T-cell (primary cell): Measurements from ENCODE around the gene CEACAM20. TPM values are rescaled to one million over a fixed set of nuclear protein-coding genes. Genes with fewer than 3 reads are reported as not detected.
"Not testable (repeated sequence)": the region's sequence is repeated elsewhere in the genome, so short reads cannot be mapped to it uniquely, and the experiment has no call there.

Experiments
- ATAC-seq, 4 experiments: fragments of 200-7000 bp in 3 of 4; fragments of 150-1000 bp in 1 of 4; cut with Tn5 transposase; replicated peaks in 1 of 4; 1 replicate in 3 of 4; 2 replicates in 1 of 4; pipeline ENCODE4 v1.10.0; 2021; ENCODE audit warnings: moderate library complexity in 3 of 4, mild to moderate bottlenecking in 2 of 4, moderate number of reproducible peaks in 1 of 4
- CTCF ChIA-PET, 2 donors: fragments of 300-600 bp; sonication (Branson Sonifier 250); formaldehyde crosslinking; loops; one replicate each; lab custom pipeline; 2022; ENCODE audit warnings: antibody characterized with exemption in 2 of 2; lab: Charles Lee
- POLR2A ChIA-PET, 2 donors: fragments of 300-600 bp; sonication (Branson Sonifier 250); formaldehyde crosslinking; loops; one replicate each; lab custom pipeline; 2022; ENCODE audit warnings: antibody characterized with exemption in 2 of 2; lab: Charles Lee
- DNase-seq, 35 experiments: peaks; one replicate each; pipeline versions ENCODE4 v3.0.0 to v3.0.0-alpha.2; 2013 to 2023
- H3K27ac ChIP-seq: one replicate; pipeline ENCODE4 v1.5.1; 2013; ENCODE audit warnings: low read length
- H3K27me3 ChIP-seq, 2 experiments: replicated peaks in 1 of 2; 1 replicate in 1 of 2; 2 replicates in 1 of 2; pipeline versions ENCODE4 v1.6.1 to v1.7.0; 2013; ENCODE audit warnings: low read length in 1 of 2, mixed read lengths in 1 of 2; ENCODE audit not compliant: control insufficient read depth in 2 of 2, insufficient read depth in 2 of 2; ENCODE audit errors: extremely low read depth in 1 of 2
- H3K36me3 ChIP-seq, 2 donors: 1 replicate in 1 of 2; 2 replicates in 1 of 2; pipeline versions ENCODE4 v1.6.1 to v1.7.0; 2013; ENCODE audit warnings: low read length in 1 of 2; ENCODE audit not compliant: control insufficient read depth in 2 of 2, insufficient read depth in 1 of 2; ENCODE audit errors: extremely low read depth in 1 of 2
- H3K4me1 ChIP-seq, 2 experiments: 1 replicate in 1 of 2; 2 replicates in 1 of 2; pipeline versions ENCODE4 v1.6.1 to v1.7.0; 2013; ENCODE audit warnings: low read length in 2 of 2, mixed read lengths in 1 of 2; ENCODE audit not compliant: insufficient read depth in 2 of 2, control insufficient read depth in 1 of 2; ENCODE audit errors: extremely low read depth in 1 of 2
- H3K4me3 ChIP-seq, 2 donors: 1 replicate in 1 of 2; 2 replicates in 1 of 2; pipeline versions ENCODE4 v1.5.1 to v1.7.0; 2013; ENCODE audit warnings: mild to moderate bottlenecking in 2 of 2, low read length in 1 of 2, moderate library complexity in 1 of 2; ENCODE audit not compliant: control insufficient read depth in 1 of 2; ENCODE audit errors: extremely low read depth in 1 of 2
- H3K9me3 ChIP-seq: 2 replicates; pipeline ENCODE4 v1.7.0; 2013
- H3K27ac Mint-ChIP-seq, 2 donors: one replicate each; pipeline ENCODE4 v1.8.0; 2020 to 2021; ENCODE audit warnings: mild to moderate bottlenecking in 2 of 2, mixed read lengths in 2 of 2
- H3K27me3 Mint-ChIP-seq, 2 donors: one replicate each; pipeline ENCODE4 v1.8.0; 2021 to 2022; ENCODE audit warnings: mixed read lengths in 2 of 2
- H3K36me3 Mint-ChIP-seq: one replicate; pipeline ENCODE4 v1.8.0; 2021; ENCODE audit warnings: mixed read lengths
- H3K4me1 Mint-ChIP-seq, 3 donors: one replicate each; pipeline ENCODE4 v1.8.0; 2020 to 2022; ENCODE audit warnings: mixed read lengths in 3 of 3, mild to moderate bottlenecking in 1 of 3
- H3K4me3 Mint-ChIP-seq, 3 donors: one replicate each; pipeline ENCODE4 v1.8.0; 2020 to 2022; ENCODE audit warnings: mild to moderate bottlenecking in 3 of 3, mixed read lengths in 3 of 3, moderate library complexity in 3 of 3
- H3K9me3 Mint-ChIP-seq, 3 donors: one replicate each; pipeline ENCODE4 v1.8.0; 2020 to 2022; ENCODE audit warnings: mixed read lengths in 3 of 3
- WGBS: methylation state at CpG from one replicate; pipeline ENCODE4 v1.1.5; 2013; ENCODE audit warnings: missing lambda C conversion rate; ENCODE audit not compliant: insufficient coverage; 5-methylcytosine and 5-hydroxymethylcytosine counted together
- total RNA-seq, 35 experiments: library from RNA in 6 of 35; stranded (reverse) in 6 of 35; fragments of 120-200 nt in 1 of 35; gene quantifications; one replicate each; pipeline versions ENCODE4 v1.2.1 to v1.2.4 and lab custom pipeline; 2013 to 2026

The CEACAM20 gene
- total RNA-seq, 5 donors from 2014 or later (not counting 1 experiment from before 2014, with no cell fraction given), result not detected

GRCh38 chr19:44551850-44552249 lies 22.4 kb upstream of the CEACAM20 start:
- CTCF ChIA-PET, result no interaction called here
- DNase-seq (no peak), ATAC-seq (no peak)
- POLR2A ChIA-PET, result no interaction called here
- H3K36me3 Mint-ChIP-seq, result no peaks in the 10 kb centered on the region
- WGBS, result 89% methylated on average over 3 of the region's 5 CpGs
- Histone ChIP-seq H3K36me3 (no peaks in the 10 kb centered on the region), H3K9me3 (no peaks in the 10 kb centered on the region), H3K4me3 (no peak overlapping the region), H3K4me1 (no peaks in the 10 kb centered on the region), H3K27me3 (peaks cover 0 to 6% of the 10 kb centered on the region in 2 experiments), H3K27ac (no peak overlapping the region)
- H3K9me3 Mint-ChIP-seq, result peaks cover 3 to 21% (median 7%) of the 10 kb centered on the region in 3 donors
- no peak overlapping the region for H3K27ac Mint-ChIP-seq
- no peaks in the 10 kb centered on the region for H3K4me1 Mint-ChIP-seq
- no peak overlapping the region for H3K4me3 Mint-ChIP-seq
- peaks cover 9 to 16% of the 10 kb centered on the region in 2 donors for H3K27me3 Mint-ChIP-seq

DNA sequence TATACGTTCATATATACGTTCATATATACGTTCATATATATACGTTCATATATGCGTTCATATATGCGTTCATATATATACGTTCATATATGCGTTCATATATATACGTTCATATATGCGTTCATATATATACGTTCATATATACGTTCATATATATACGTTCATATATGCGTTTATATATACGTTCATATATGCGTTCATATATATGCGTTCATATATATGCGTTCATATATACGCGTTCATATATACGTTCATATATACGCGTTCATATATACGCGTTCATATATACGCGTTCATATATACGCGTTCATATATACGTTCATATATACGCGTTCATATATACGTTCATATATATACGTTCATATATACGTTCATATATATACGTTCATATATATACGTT lies 21.5 kb upstream of the CEACAM20 start:
- Mint-ChIP-seq H3K27me3 (peaks cover 5 to 11% of the 10 kb centered on the region in 2 donors), H3K9me3 (peaks cover 3 to 19% (median 4%) of the 10 kb centered on the region in 3 donors)
- H3K4me1 ChIP-seq, CTCF ChIA-PET, H3K27ac Mint-ChIP-seq, H3K4me1 Mint-ChIP-seq, H3K36me3 Mint-ChIP-seq, ATAC-seq, DNase-seq, POLR2A ChIA-PET, H3K36me3 ChIP-seq, H3K27ac ChIP-seq, H3K4me3 ChIP-seq, H3K9me3 ChIP-seq, H3K4me3 Mint-ChIP-seq, H3K27me3 ChIP-seq: not testable (repeated sequence)
- 95% methylated on average over 11 of the region's 37 CpGs for WGBS

- DNase-seq (no peak), ATAC-seq (no peak)
- ChIA-PET CTCF (no interaction called here), POLR2A (no interaction called here)
- Mint-ChIP-seq H3K4me1 (no peaks in the 10 kb centered on the region), H3K27ac (no peak overlapping the region), H3K27me3 (peaks cover 3 to 10% of the 10 kb centered on the region in 2 donors), H3K36me3 (no peaks in the 10 kb centered on the region), H3K4me3 (no peak overlapping the region), H3K9me3 (peaks cover 3 to 19% (median 4%) of the 10 kb centered on the region in 3 donors)
- no peaks in the 10 kb centered on the region for H3K36me3 ChIP-seq
- peaks cover 0 to 6% of the 10 kb centered on the region in 2 experiments for H3K27me3 ChIP-seq
- no peak overlapping the region for H3K4me3 ChIP-seq
- WGBS, result no CpG with 5 or more reads among the region's 3 CpGs
- H3K9me3 ChIP-seq, result no peaks in the 10 kb centered on the region
- no peak overlapping the region for H3K27ac ChIP-seq
- H3K4me1 ChIP-seq, result no peaks in the 10 kb centered on the region
Measured at GRCh38 chr19:44549507-44549906, 20.0 kb upstream of the CEACAM20 start.

DNA sequence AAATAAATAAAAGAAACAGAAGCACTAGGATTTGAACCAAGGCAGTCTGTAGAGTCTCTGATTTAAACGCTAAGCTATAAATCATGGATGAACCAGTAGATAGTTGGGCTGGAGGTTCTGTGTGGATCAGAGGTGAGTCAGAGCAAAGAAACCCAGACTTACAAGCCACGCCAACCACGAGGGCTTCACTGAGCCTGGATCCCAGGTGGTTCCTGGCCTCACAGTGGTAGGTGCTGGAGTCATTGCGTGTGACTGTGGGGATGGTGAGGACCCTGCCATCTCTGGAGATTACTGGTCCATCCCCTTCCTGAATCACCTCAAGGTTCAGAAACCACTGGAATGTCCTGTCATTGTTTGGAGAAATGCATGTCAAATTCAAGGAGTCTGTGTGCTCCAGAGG lies 19.3 kb upstream of the CEACAM20 start:
- no peak for ATAC-seq
- H3K27me3 ChIP-seq, result peaks cover 0 to 6% of the 10 kb centered on the region in 2 experiments
- Mint-ChIP-seq H3K9me3 (peaks cover 4 to 18% (median 10%) of the 10 kb centered on the region in 3 donors), H3K4me1 (no peaks in the 10 kb centered on the region), H3K4me3 (no peak overlapping the region), H3K27me3 (peaks cover 6% of the 10 kb centered on the region in 2 donors), H3K36me3 (no peaks in the 10 kb centered on the region), H3K27ac (no peak overlapping the region)
- H3K4me3 ChIP-seq, result no peak overlapping the region
- H3K36me3 ChIP-seq, result no peaks in the 10 kb centered on the region
- no peak overlapping the region for H3K27ac ChIP-seq
- no peak for DNase-seq
- POLR2A ChIA-PET, result no interaction called here
- no peaks in the 10 kb centered on the region for H3K4me1 ChIP-seq
- CTCF ChIA-PET, result no interaction called here
- H3K9me3 ChIP-seq, result no peaks in the 10 kb centered on the region
- 90% methylated on average over 2 of the region's 4 CpGs for WGBS

- peaks cover 2% of the 10 kb centered on the region for H3K36me3 Mint-ChIP-seq
- H3K4me1 Mint-ChIP-seq, result no peaks in the 10 kb centered on the region
- peaks cover 0 to 6% of the 10 kb centered on the region in 2 experiments for H3K27me3 ChIP-seq
- no peaks in the 10 kb centered on the region for H3K9me3 ChIP-seq
- H3K27me3 Mint-ChIP-seq, result peaks cover 21 to 25% of the 10 kb centered on the region in 2 donors
- DNase-seq (no peak), ATAC-seq (no peak)
- H3K4me3 ChIP-seq, result no peak overlapping the region
- 56% methylated on average over 2 of the region's 2 CpGs for WGBS
- no peaks in the 10 kb centered on the region for H3K36me3 ChIP-seq
- peaks cover 2 to 24% (median 7%) of the 10 kb centered on the region in 3 donors for H3K9me3 Mint-ChIP-seq
- no peak overlapping the region for H3K27ac ChIP-seq
- CTCF ChIA-PET, result no interaction called here
- no peak overlapping the region for H3K27ac Mint-ChIP-seq
- no peaks in the 10 kb centered on the region for H3K4me1 ChIP-seq
- no peak overlapping the region for H3K4me3 Mint-ChIP-seq
- POLR2A ChIA-PET, result no interaction called here
Measured at GRCh38 chr19:44544031-44544430, 14.6 kb upstream of the CEACAM20 start.

GRCh38 chr19:44542671-44543070 lies 13.2 kb upstream of the CEACAM20 start:
- H3K4me1 ChIP-seq, result no peaks in the 10 kb centered on the region
- DNase-seq (no peak), ATAC-seq (no peak)
- Mint-ChIP-seq H3K36me3 (peaks cover 2% of the 10 kb centered on the region), H3K4me3 (no peak overlapping the region), H3K4me1 (no peaks in the 10 kb centered on the region), H3K9me3 (peaks cover 8 to 27% (median 13%) of the 10 kb centered on the region in 3 donors), H3K27ac (no peak overlapping the region), H3K27me3 (peaks cover 21 to 32% of the 10 kb centered on the region in 2 donors)
- ChIA-PET CTCF (no interaction called here), POLR2A (no interaction called here)
- H3K27ac ChIP-seq, result no peak overlapping the region
- no peak overlapping the region for H3K4me3 ChIP-seq
- H3K27me3 ChIP-seq, result peaks cover 0 to 11% of the 10 kb centered on the region in 2 experiments
- H3K36me3 ChIP-seq, result no peaks in the 10 kb centered on the region
- no CpG with 5 or more reads among the region's 1 CpG for WGBS
- H3K9me3 ChIP-seq, result no peaks in the 10 kb centered on the region

GRCh38 chr19:44540736-44541135 lies 11.3 kb upstream of the CEACAM20 start:
- H3K27me3 ChIP-seq, result peaks cover 0 to 11% of the 10 kb centered on the region in 2 experiments
- Mint-ChIP-seq H3K4me3 (no peak overlapping the region), H3K4me1 (no peaks in the 10 kb centered on the region), H3K36me3 (peaks cover 2% of the 10 kb centered on the region), H3K9me3 (peaks cover 8 to 22% (median 18%) of the 10 kb centered on the region in 3 donors), H3K27ac (no peak overlapping the region), H3K27me3 (peaks cover 25 to 42% of the 10 kb centered on the region in 2 donors)
- ChIA-PET CTCF (interaction anchor here in 1 of 2 donors (0.7 kb wide), 1 partner anchor 22 kb away, joined by 5 read pairs; no protein-coding TSS in a partner anchor), POLR2A (no interaction called here)
- ATAC-seq (no peak), DNase-seq (no peak)
- no peak overlapping the region for H3K4me3 ChIP-seq
- no peaks in the 10 kb centered on the region for H3K4me1 ChIP-seq
- 60% methylated on average over 6 of the region's 8 CpGs for WGBS
- no peaks in the 10 kb centered on the region for H3K36me3 ChIP-seq
- no peak overlapping the region for H3K27ac ChIP-seq
- no peaks in the 10 kb centered on the region for H3K9me3 ChIP-seq
